Measurements from ENCODE around the gene COLEC11.

Gene COLEC11

GRCh38 chr2:3677436-3677835 is 82.5 kb downstream of the COLEC11 start:
- no peak for DNase-seq
- in situ Hi-C loops (cut with HindIII; ENCODE audit: low pct_ligation_motif_present, low pct_unique_long_range_greater_than_20kb, low sequenced_read_pairs), result no loop called here

- in situ Hi-C loops (cut with HindIII; ENCODE audit: low pct_ligation_motif_present, low pct_unique_long_range_greater_than_20kb, low sequenced_read_pairs), result no loop called here
These were observed 83.3 kb downstream of the COLEC11 start for GRCh38 chr2:3678212-3678611.

GRCh38 chr2:3679180-3679579 is 84.3 kb downstream of the COLEC11 start:
- no peak for DNase-seq
- in situ Hi-C loops (cut with HindIII; ENCODE audit: low pct_ligation_motif_present, low pct_unique_long_range_greater_than_20kb, low sequenced_read_pairs), result no loop called here

More at GRCh38 chr2:3678212-3678611, 83.3 kb downstream of the COLEC11 start:
- no peak for DNase-seq

- no peak for DNase-seq
- in situ Hi-C loops (cut with HindIII; ENCODE audit: low pct_ligation_motif_present, low pct_unique_long_range_greater_than_20kb, low sequenced_read_pairs), result no loop called here
These were observed 84.9 kb downstream of the COLEC11 start for GRCh38 chr2:3679616-3680393.

GRCh38 chr2:3680548-3681345 is 85.8 kb downstream of the COLEC11 start:
- no peak for DNase-seq
- in situ Hi-C loops (cut with HindIII; ENCODE audit: low pct_ligation_motif_present, low pct_unique_long_range_greater_than_20kb, low sequenced_read_pairs), result no loop called here

GRCh38 chr2:3681625-3682024 is 86.7 kb downstream of the COLEC11 start:
- in situ Hi-C loops (cut with HindIII; ENCODE audit: low pct_ligation_motif_present, low pct_unique_long_range_greater_than_20kb, low sequenced_read_pairs), result no loop called here
- no peak for DNase-seq

- in situ Hi-C loops (cut with HindIII; ENCODE audit: low pct_ligation_motif_present, low pct_unique_long_range_greater_than_20kb, low sequenced_read_pairs), result no loop called here
These were observed 87.9 kb downstream of the COLEC11 start for GRCh38 chr2:3682811-3683210.

GRCh38 chr2:3683748-3684454 is 89.0 kb downstream of the COLEC11 start:
- no peak for DNase-seq
- in situ Hi-C loops (cut with HindIII; ENCODE audit: low pct_ligation_motif_present, low pct_unique_long_range_greater_than_20kb, low sequenced_read_pairs), result no loop called here

More at GRCh38 chr2:3682811-3683210, 87.9 kb downstream of the COLEC11 start:
- DNase-seq, result no peak

- DNase-seq, result no peak
These were observed 95.3 kb downstream of the COLEC11 start for GRCh38 chr2:3689998-3690748.

GRCh38 chr2:3692375-3692774 is 97.5 kb downstream of the COLEC11 start:
- DNase-seq, result peak; percentile 46
- in situ Hi-C loops (cut with HindIII; ENCODE audit: low pct_ligation_motif_present, low pct_unique_long_range_greater_than_20kb, low sequenced_read_pairs), result no loop called here

More at GRCh38 chr2:3689998-3690748, 95.3 kb downstream of the COLEC11 start:
- in situ Hi-C loops (cut with HindIII; ENCODE audit: low pct_ligation_motif_present, low pct_unique_long_range_greater_than_20kb, low sequenced_read_pairs), result no loop called here
